Choroid plexus epithelial cell (primary cell): ENCODE measurements around the gene FSTL4.

Source experiments
- DNase-seq: peaks from one replicate; pipeline ENCODE4 v3.0.0-alpha.2; 2010; ENCODE audit warnings: low read depth
- H3K4me3 ChIP-seq: 2 replicates; pipeline ENCODE4 v1.5.1; 2011; ENCODE audit warnings: low read depth, mild to moderate bottlenecking, control low read depth, low read length, moderate library complexity
- CTCF ChIP-seq: conservative IDR thresholded peaks from 2 replicates; pipeline ENCODE4 v1.5.1; 2011; ENCODE audit warnings: low read depth, mild to moderate bottlenecking, control low read depth, inconsistent platforms, low read length, moderate library complexity

FSTL4 gene

GRCh38 chr5:133363807-133364587 is 248.3 kb downstream of the FSTL4 start:
- H3K4me3 ChIP-seq: no peak overlapping the region
- TF ChIP-seq CTCF: no peak
- DNase-seq: no peak

GRCh38 chr5:133362438-133362837 is 249.9 kb downstream of the FSTL4 start:
- no peak for DNase-seq
- no peak for TF ChIP-seq CTCF
- H3K4me3 ChIP-seq: no peak overlapping the region

GRCh38 chr5:133361922-133362321 is 250.4 kb downstream of the FSTL4 start:
- no peak overlapping the region for H3K4me3 ChIP-seq
- TF ChIP-seq CTCF: no peak

GRCh38 chr5:133360693-133361472 is 251.5 kb downstream of the FSTL4 start:
- no peak overlapping the region for H3K4me3 ChIP-seq
- TF ChIP-seq CTCF: no peak
- DNase-seq: no peak

More at GRCh38 chr5:133361922-133362321, 250.4 kb downstream of the FSTL4 start:
- DNase-seq: no peak

- no peak overlapping the region for H3K4me3 ChIP-seq
- TF ChIP-seq CTCF: no peak
- no peak for DNase-seq
These were observed 252.5 kb downstream of the FSTL4 start for GRCh38 chr5:133359861-133360260.

- H3K4me3 ChIP-seq: no peak overlapping the region
- no peak for DNase-seq
- no peak for TF ChIP-seq CTCF
These were observed 254.1 kb downstream of the FSTL4 start for GRCh38 chr5:133358271-133358670.
